Measurements from ENCODE around the gene UCK2.

Gene UCK2

DNA sequence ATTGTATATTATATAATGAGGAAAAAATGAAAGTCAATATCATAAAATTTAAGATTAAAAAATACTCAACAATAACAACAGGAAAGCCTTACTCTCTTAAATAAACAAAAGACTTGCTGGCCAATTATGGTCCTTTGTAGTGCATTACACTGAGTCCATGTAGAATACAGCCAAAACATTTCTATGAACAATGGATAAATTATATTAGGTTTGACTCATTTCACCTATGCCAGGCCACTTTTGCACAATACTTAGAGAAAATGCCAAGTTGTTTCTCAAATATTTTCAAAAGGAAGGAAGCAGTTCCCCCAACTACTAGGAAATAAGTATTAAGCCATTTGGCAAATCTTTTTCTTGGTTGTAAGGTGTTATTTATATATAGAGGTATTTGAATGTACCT lies 19.8 kb upstream of the UCK2 start:
- DNase-seq (ENCODE audit: low read depth): no peak
- TF ChIP-seq, protein P1, sequence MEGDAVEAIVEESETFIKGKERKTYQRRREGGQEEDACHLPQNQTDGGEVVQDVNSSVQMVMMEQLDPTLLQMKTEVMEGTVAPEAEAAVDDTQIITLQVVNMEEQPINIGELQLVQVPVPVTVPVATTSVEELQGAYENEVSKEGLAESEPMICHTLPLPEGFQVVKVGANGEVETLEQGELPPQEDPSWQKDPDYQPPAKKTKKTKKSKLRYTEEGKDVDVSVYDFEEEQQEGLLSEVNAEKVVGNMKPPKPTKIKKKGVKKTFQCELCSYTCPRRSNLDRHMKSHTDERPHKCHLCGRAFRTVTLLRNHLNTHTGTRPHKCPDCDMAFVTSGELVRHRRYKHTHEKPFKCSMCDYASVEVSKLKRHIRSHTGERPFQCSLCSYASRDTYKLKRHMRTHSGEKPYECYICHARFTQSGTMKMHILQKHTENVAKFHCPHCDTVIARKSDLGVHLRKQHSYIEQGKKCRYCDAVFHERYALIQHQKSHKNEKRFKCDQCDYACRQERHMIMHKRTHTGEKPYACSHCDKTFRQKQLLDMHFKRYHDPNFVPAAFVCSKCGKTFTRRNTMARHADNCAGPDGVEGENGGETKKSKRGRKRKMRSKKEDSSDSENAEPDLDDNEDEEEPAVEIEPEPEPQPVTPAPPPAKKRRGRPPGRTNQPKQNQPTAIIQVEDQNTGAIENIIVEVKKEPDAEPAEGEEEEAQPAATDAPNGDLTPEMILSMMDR (conservative IDR thresholded peaks at IDR 0.05; ENCODE audit: control insufficient read depth, insufficient read depth, low read depth, low read length): no peak
- no peak overlapping the region for H3K4me3 ChIP-seq (ENCODE audit: control insufficient read depth, low read depth, low read length)

DNA sequence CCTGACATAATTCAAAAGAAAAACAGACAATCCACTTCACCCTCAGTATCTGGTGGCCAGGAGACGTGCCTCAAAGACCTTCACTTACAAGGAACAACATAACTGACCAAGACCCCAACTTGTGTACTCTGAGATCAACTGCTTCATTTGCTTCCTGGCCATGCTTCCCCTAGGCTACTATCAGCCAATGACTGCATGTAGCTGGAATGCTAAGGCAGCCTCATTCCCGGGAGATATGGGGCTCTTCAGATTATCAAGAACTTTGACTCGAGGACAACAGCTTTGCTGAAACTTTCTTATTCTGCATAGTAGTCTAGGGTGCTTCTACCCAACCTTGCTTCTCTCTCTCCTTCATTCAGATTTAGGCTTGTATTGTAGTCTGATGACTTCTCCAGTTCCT lies 11.7 kb upstream of the UCK2 start:
- H3K4me3 ChIP-seq (ENCODE audit: control insufficient read depth, low read depth, low read length): no peak overlapping the region
- TF ChIP-seq, protein P1 (conservative IDR thresholded peaks at IDR 0.05; ENCODE audit: control insufficient read depth, insufficient read depth, low read depth, low read length): no peak
- no peak for DNase-seq (ENCODE audit: low read depth)

DNA sequence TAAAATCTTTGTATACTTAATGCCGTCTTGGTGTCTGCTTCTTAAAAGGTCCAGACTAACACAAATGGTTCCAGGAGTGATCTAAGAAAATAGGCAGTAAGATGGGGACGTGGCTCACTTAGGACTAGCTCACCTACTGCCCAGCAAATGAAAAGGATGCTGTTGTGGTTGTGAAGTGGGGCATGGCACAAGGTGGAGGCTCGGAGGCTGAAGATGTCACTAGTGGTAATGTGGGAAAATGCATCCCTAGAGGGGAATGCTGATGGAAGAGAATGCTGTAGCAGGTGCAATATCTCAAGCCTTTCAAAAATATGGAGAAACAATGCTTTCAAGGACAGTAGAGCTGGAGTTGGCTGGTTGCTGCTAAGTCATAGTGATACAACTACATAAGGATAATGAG lies 11.3 kb upstream of the UCK2 start:
- H3K4me3 ChIP-seq (ENCODE audit: control insufficient read depth, low read depth, low read length): no peak overlapping the region
- DNase-seq (ENCODE audit: low read depth): no peak
- TF ChIP-seq, protein P1 (conservative IDR thresholded peaks at IDR 0.05; ENCODE audit: control insufficient read depth, insufficient read depth, low read depth, low read length): no peak

- DNase-seq (ENCODE audit: low read depth): no peak
- no peak overlapping the region for H3K4me3 ChIP-seq (ENCODE audit: control insufficient read depth, low read depth, low read length)
- TF ChIP-seq, protein P1 (conservative IDR thresholded peaks at IDR 0.05; ENCODE audit: control insufficient read depth, insufficient read depth, low read depth, low read length): no peak
Measured at GRCh38 chr1:165816826-165817497, 10.5 kb upstream of the UCK2 start.

DNA sequence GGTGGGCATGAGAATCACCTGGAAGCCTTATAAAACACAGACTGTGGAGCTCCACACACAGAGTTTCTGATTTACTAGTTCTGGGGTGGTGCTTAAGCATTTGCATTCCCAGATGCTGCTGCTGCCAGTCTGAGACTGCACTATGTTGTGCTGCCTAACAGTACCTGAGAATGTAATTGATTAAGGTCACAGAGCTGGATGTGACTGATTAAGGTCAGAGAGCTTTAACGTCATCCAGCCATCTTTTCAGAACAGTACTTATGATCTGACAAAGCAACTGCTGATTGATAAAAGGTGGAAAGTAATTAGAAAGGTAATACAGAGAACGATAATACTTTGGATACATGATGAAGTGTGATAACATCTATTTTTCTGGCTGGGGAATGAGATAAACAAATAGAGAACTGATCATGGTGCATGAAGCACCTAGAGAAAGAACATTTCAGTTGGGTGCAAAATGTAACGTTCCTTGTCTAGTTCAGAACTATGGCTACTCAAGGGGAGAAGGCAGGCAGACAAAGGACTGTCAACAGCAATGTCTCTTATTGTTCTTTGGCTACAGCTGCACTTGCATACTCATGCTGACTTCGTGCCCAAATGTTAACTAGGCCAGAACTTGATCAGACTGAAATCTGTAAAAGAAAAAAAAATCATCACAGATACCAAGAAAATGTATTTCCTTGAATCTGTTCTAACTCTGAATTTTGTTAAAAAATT lies 3.7 kb upstream of the UCK2 start:
- H3K4me3 ChIP-seq (ENCODE audit: control insufficient read depth, low read depth, low read length): no peak overlapping the region
- DNase-seq (ENCODE audit: low read depth): no peak
- TF ChIP-seq, protein P1 (conservative IDR thresholded peaks at IDR 0.05; ENCODE audit: control insufficient read depth, insufficient read depth, low read depth, low read length): no peak

DNA sequence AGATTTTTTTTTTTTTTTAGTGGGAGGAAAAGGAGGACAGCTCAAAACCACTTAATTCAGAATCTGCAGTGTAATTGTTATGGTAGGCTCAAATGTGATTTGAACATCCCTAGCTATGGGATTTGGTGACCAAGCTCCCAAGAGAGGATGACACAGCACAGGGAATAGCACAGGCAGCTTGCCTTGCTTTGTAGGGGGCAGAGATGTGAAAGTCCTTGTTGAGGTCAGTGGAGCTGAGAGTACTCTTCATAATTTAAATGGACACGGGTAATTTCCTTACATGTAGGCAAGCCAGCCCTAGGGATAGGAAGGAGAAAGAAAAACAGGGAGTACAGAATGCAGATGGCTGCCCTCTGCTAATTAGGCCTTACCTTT lies 3.2 kb upstream of the UCK2 start:
- peak; percentile 28 for DNase-seq (ENCODE audit: low read depth)
- TF ChIP-seq, protein P1 (conservative IDR thresholded peaks at IDR 0.05; ENCODE audit: control insufficient read depth, insufficient read depth, low read depth, low read length): no peak
- no peak overlapping the region for H3K4me3 ChIP-seq (ENCODE audit: control insufficient read depth, low read depth, low read length)

Measured in fibroblast of mammary gland (primary cell).